Right forelimb (tissue), 1 donor: Measurements from ENCODE around the gene AQR.
A peak's percentile ranks its signal among the peaks of the same experiment; 100 is the strongest.
"Not testable (repeated sequence)": the region's sequence is repeated elsewhere in the genome, so short reads cannot be mapped to it uniquely, and the experiment has no call there.

Source experiments
- DNase-seq: peaks from one replicate; pipeline ENCODE4 v3.0.0-alpha.2; 2018

The AQR gene

GRCh38 chr15:34969340-34970097 is at the start of gene AQR:
Gene AQR (minus strand): TSS chr15:34969742. CDS start chr15:34969613, 129 bp downstream.
- DNase-seq = peak; percentile 95

- DNase-seq = no peak
Observed at GRCh38 chr15:35014241-35014640, 44.7 kb upstream of the AQR start.

GRCh38 chr15:35013370-35013769 is 43.8 kb upstream of the AQR start:
- no peak for DNase-seq

GRCh38 chr15:35007397-35007796 is 37.9 kb upstream of the AQR start:
- DNase-seq = no peak

GRCh38 chr15:35005933-35006332 is 36.4 kb upstream of the AQR start:
- DNase-seq = no peak

- DNase-seq = no peak
Observed at GRCh38 chr15:35003928-35004327, 34.4 kb upstream of the AQR start.

GRCh38 chr15:35000511-35000910 is 31.0 kb upstream of the AQR start:
- no peak for DNase-seq

- DNase-seq = no peak
Observed at GRCh38 chr15:34999906-35000305, 30.4 kb upstream of the AQR start.

- DNase-seq = no peak
Observed at GRCh38 chr15:34994925-34995324, 25.4 kb upstream of the AQR start.

- DNase-seq = no peak
Observed at GRCh38 chr15:34993877-34994276, 24.3 kb upstream of the AQR start.

GRCh38 chr15:34993412-34993811 is 23.9 kb upstream of the AQR start:
- no peak for DNase-seq

- DNase-seq = peak; percentile 92
Observed at GRCh38 chr15:34988027-34988902, 18.7 kb upstream of the AQR start, which contains the start of gene ZNF770. Gene ZNF770 (minus strand): TSS chr15:34988287. CDS start chr15:34983434, 4,853 bp downstream.

GRCh38 chr15:34987609-34988026 is 18.1 kb upstream of the AQR start:
- peak; percentile 49 for DNase-seq

- DNase-seq = no peak
Observed at GRCh38 chr15:34986771-34987480, 17.4 kb upstream of the AQR start.

- DNase-seq = no peak
Observed at GRCh38 chr15:34986326-34986725, 16.8 kb upstream of the AQR start.

GRCh38 chr15:34984889-34985630 is 15.5 kb upstream of the AQR start:
- no peak for DNase-seq

- DNase-seq = no peak
Observed at GRCh38 chr15:34976743-34977142, 7.2 kb upstream of the AQR start.

GRCh38 chr15:34976073-34976472 is 6.5 kb upstream of the AQR start:
- DNase-seq = no peak

- DNase-seq = no peak
Observed at GRCh38 chr15:34973512-34973911, 4.0 kb upstream of the AQR start.

- not testable (repeated sequence) for DNase-seq
Observed at GRCh38 chr15:34970098-34970643, 629 bp upstream of the AQR start.

GRCh38 chr15:34964277-34964676 is 5.3 kb downstream of the AQR start:
- DNase-seq = no peak

- DNase-seq = no peak
Observed at GRCh38 chr15:34953851-34954250, 15.7 kb downstream of the AQR start.
